GM10266 (cell line): Measurements from ENCODE around the gene WFIKKN2.

Experiments
- DNase-seq: peaks from one replicate; pipeline ENCODE4 v3.0.0; 2012; ENCODE audit errors: extremely low spot score
- TF ChIP-seq, protein P1 (sequence below): IDR thresholded peaks from 2 replicates; pipeline ENCODE4 v1.5.1; 2012; ENCODE audit warnings: mild to moderate bottlenecking, low read depth; ENCODE audit not compliant: control insufficient read depth, insufficient read depth; ENCODE audit errors: missing control alignments

Gene WFIKKN2

DNA sequence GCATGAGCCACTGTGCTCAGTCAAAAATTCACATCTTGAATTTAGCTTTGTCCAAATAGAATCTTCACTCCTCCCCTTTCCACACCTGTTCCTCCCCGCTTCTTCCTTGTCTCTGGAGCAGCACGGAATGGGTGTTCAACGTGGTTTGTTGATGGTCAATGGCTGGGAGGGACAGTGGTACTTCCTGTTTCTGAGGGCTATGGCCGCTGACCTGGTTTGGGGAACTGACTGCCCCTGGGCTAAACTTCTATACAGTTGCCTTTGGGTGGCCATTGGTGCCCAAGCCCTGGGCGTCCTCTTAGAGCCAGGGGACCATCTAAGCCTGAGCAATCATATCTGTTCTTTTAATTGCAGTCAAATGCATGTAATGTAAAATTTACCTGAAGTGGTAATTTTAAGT is 19.1 kb upstream of the WFIKKN2 start:
- TF ChIP-seq, protein P1, sequence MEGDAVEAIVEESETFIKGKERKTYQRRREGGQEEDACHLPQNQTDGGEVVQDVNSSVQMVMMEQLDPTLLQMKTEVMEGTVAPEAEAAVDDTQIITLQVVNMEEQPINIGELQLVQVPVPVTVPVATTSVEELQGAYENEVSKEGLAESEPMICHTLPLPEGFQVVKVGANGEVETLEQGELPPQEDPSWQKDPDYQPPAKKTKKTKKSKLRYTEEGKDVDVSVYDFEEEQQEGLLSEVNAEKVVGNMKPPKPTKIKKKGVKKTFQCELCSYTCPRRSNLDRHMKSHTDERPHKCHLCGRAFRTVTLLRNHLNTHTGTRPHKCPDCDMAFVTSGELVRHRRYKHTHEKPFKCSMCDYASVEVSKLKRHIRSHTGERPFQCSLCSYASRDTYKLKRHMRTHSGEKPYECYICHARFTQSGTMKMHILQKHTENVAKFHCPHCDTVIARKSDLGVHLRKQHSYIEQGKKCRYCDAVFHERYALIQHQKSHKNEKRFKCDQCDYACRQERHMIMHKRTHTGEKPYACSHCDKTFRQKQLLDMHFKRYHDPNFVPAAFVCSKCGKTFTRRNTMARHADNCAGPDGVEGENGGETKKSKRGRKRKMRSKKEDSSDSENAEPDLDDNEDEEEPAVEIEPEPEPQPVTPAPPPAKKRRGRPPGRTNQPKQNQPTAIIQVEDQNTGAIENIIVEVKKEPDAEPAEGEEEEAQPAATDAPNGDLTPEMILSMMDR = no peak

DNA sequence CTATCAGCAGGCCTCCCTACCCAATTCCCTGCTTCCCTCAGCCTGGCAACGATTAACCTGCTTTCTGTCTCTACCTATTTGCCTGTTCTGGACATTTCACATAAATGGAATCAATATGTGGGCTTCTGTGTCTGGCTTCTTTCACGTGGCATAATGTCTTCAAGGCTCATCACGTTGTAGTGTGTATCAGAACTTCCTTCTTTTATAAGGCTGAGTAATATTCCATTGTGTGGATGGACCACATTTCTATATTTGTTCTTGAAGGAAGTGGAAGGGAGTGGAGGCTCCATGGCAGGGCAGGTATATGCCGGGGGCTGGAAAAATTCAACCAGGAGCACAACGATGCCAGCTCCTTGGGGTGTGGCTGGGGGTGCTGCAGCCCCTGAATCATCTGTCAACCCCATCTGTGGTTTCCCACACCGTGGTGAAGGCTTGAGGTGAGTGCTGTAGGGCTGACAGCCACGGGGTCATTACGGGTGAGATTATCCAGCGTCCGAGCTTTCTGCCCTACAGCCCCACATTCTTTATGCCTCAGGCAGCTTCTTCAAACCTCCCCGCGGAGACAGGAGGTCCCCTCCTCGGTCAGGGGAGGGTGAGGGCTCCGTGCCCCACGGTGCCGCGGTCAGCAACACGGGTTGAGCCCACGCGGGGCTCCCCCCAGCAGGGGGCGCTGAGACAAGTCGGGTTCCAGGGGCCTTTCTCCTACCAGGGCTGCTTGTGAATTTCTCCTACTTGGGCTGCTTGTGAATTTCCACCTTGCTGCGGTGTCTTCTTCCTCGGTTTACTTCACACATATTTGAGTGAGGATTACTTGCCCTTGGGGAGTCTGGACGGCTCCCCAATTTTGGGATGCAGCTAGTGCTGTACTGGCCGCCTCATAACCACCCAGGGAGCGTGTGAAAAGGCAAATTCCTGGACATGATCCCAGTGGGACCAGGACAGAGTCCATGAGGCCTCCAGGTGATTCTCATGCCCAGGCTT is 18.3 kb upstream of the WFIKKN2 start:
- DNase-seq = peak; percentile 68
- TF ChIP-seq, protein P1 = peak; percentile 74

More for the DNA sequence above, 19.1 kb upstream of the WFIKKN2 start:
- DNase-seq = no peak

DNA sequence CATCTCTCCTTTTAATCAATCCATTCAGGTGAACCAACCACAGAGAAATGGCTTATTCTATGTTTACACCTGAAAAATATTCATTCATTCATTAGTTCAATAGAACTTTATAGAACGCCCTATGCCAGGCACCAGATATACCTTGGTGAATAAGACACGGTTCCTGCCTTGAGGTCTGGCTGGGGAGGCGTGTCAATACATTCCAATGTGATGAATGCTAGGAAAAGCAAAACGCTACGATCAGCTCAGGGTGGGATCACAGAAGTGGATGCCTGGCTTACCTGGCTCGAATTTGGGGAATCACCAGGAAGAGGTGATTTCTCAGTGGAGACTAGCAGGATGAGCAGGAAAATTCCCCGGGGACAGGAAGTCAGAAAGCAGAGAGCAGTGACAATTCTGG is 17.5 kb upstream of the WFIKKN2 start:
- TF ChIP-seq, protein P1 = no peak
- no peak for DNase-seq

DNA sequence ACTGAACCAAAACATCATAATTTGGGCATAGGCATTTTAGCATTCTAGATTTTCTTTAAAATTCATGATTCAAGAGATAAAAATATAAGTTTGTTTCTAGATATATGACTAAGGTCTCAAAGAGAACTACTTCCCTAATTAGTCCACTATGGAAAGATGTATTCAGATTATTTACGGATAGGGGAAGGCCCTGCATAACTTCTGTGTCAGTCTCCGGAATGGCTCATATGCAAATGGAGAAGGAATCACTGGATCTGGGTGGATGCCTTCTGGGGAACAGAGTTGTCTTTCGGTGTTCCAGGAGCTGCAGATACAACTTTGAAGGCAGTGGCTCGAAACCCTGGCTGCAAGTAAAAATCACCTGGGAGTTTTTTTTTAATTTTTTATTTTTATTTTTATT is 17.1 kb upstream of the WFIKKN2 start:
- TF ChIP-seq, protein P1 = no peak
- DNase-seq = no peak

DNA sequence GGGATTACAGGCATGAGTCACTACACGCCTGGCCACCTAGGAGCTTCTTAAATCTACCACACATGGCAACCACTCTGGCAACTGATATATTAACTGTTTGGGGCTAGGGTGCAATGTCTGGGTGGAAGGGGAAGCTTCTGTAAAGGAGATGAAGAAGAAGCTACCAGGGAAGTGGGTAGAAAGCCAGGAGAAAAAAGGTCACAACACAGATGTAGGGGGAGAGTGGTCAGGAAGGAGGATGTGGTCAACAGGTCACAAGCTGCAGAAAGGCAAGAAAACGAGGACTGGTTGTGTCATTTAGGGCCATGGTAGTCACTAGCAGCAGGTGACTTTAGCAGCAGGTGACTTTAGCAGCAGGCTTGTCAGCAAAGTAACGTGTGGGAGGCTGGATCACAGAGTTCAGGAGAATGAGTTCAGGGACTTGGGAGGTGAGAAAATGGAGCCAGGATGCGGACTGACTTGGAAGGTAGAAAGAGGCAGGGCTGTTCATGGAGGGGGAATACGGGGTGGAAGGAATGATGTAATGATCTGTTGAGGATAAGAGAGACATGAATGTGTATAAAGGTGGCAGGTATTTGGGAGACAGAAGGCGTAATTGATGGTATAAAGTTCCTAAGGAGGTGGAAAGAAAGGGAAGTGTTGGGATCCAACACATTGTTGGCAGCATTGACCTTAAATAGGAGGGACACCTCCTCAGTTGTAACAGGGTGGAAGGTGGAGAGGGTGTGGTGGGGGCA is 16.3 kb upstream of the WFIKKN2 start:
- no peak for DNase-seq
- TF ChIP-seq, protein P1 = no peak

DNA sequence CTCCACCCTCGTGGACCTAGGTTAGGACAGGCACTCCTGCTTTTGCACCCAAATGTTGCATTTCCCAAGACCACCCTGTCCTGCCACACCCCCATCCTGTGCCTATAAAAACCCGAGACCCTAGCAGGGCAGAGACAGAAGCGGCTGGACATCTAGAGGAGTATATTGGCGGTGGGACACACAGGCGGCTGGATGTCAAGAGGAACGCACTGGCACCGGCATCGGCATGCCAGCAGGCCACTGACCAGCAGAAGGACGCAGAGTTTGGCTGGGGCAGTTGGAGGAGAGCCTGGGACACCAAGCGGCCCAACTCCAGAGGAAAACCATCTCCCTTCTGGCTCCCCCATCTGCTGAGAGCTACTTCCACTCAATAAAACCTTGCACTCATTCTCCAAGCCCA is 14.7 kb upstream of the WFIKKN2 start:
- DNase-seq = no peak
- TF ChIP-seq, protein P1 = no peak
